K562 (cell line): ENCODE measurements around the gene SNRNP40. TPM values are rescaled to one million over a fixed set of nuclear protein-coding genes. Genes with fewer than 3 reads are reported as not detected.
A peak's percentile ranks its signal among the peaks of the same experiment; 100 is the strongest.

ENCODE experiments used
- AFF4 ChIP-seq: sonication (generic); formaldehyde crosslinking; IDR thresholded peaks from 2 replicates; pipeline ENCODE4 v1.8.0; 2023; ENCODE audit warnings: mild to moderate bottlenecking, missing genetic modification reagents
- ARNT ChIP-seq, 2 experiments: fragments of 450-650 bp; IDR thresholded peaks; 2 replicates each; pipeline ENCODE4 v1.6.1; 2016; ENCODE audit warnings: mild to moderate bottlenecking in 1 of 2
- CAMTA2 ChIP-seq: fragments of 250-450 bp; sonication (Bioruptor Pico); conservative IDR thresholded peaks from 2 replicates; pipeline ENCODE4 v1.5.1; 2022
- CREB5 ChIP-seq: fragments of 250-450 bp; sonication (Bioruptor Pico); IDR thresholded peaks from 2 replicates; pipeline ENCODE4 v1.5.0; 2020; ENCODE audit warnings: mild to moderate bottlenecking
- E2F6 ChIP-seq, 2 experiments: IDR thresholded peaks; 2 replicates each; pipeline ENCODE4 v1.6.1; 2011; ENCODE audit warnings: borderline replicate concordance in 1 of 2, control low read depth in 1 of 2, low read depth in 1 of 2, low read length in 1 of 2, mild to moderate bottlenecking in 1 of 2, mixed read lengths in 1 of 2, moderate library complexity in 1 of 2; ENCODE audit not compliant: insufficient read depth in 1 of 2, insufficient read length in 1 of 2, poor library complexity in 1 of 2, severe bottlenecking in 1 of 2; ENCODE audit errors: extremely low read depth in 1 of 2
- EWSR1 ChIP-seq: fragments of 450-650 bp; IDR thresholded peaks from 2 replicates; pipeline ENCODE4 v1.6.1; 2018; ENCODE audit warnings: borderline replicate concordance, mild to moderate bottlenecking, low read depth, moderate library complexity; ENCODE audit not compliant: partially characterized antibody
- L3MBTL2 ChIP-seq: fragments of 450-650 bp; IDR thresholded peaks from 2 replicates; pipeline ENCODE4 v1.6.1; 2016; ENCODE audit warnings: mild to moderate bottlenecking, moderate library complexity
- PCBP1 ChIP-seq: fragments of 200-400 bp; formaldehyde crosslinking; IDR thresholded peaks from 2 replicates; pipeline ENCODE4 v1.6.1; 2018; ENCODE audit warnings: mild to moderate bottlenecking, low read depth, low read length; ENCODE audit not compliant: poor library complexity, severe bottlenecking
- PHB ChIP-seq: fragments of 250-450 bp; sonication (Bioruptor Pico); IDR thresholded peaks from 2 replicates; pipeline ENCODE4 v1.5.0; 2021
- PHF8 ChIP-seq: fragments of 200-600 bp; sonication (generic); IDR thresholded peaks from 2 replicates; pipeline ENCODE4 v1.6.1; 2012; ENCODE audit warnings: mixed run types, mild to moderate bottlenecking, inconsistent platforms, low read length, moderate library complexity, borderline replicate concordance
- RB1 ChIP-seq: fragments of 450-650 bp; IDR thresholded peaks from 2 replicates; pipeline ENCODE4 v1.6.1; 2017; ENCODE audit warnings: low read depth, mild to moderate bottlenecking
- RBM34 ChIP-seq: fragments of 200-400 bp; formaldehyde crosslinking; IDR thresholded peaks from 2 replicates; pipeline ENCODE4 v1.6.1; 2018; ENCODE audit warnings: low read length, borderline replicate concordance; ENCODE audit not compliant: insufficient read depth
- SRSF9 ChIP-seq: fragments of 200-400 bp; formaldehyde crosslinking; IDR thresholded peaks from 2 replicates; pipeline ENCODE4 v1.6.1; 2017; ENCODE audit warnings: low read depth, low read length, borderline replicate concordance
- TEAD1 ChIP-seq, 2 experiments: fragments of 450-650 bp in 1 of 2; sonication (generic) in 1 of 2; formaldehyde crosslinking; IDR thresholded peaks; 2 replicates each; pipeline versions ENCODE4 v1.4.0 to v1.8.0; 2020 to 2022; ENCODE audit warnings: mild to moderate bottlenecking in 2 of 2, missing genetic modification reagents in 1 of 2
- TEAD2 ChIP-seq: fragments of 450-650 bp; IDR thresholded peaks from 2 replicates; pipeline ENCODE4 v1.6.1; 2016; ENCODE audit warnings: missing genetic modification characterization, control low read depth, missing compliant biosample characterization
- ZBTB33 ChIP-seq: sonication (generic); formaldehyde crosslinking; IDR thresholded peaks from 2 replicates; pipeline ENCODE4 v1.8.1; 2023; ENCODE audit warnings: mild to moderate bottlenecking, missing genetic modification reagents
- ZNF143 ChIP-seq: sonication (generic); formaldehyde crosslinking; IDR thresholded peaks from 2 replicates; pipeline ENCODE4 v1.9.0; 2022; ENCODE audit warnings: mild to moderate bottlenecking, missing genetic modification reagents
- ZNF408 ChIP-seq: fragments of 250-450 bp; sonication (Bioruptor Pico); IDR thresholded peaks from 2 replicates; pipeline ENCODE4 v1.4.0; 2020; ENCODE audit warnings: low read depth, mild to moderate bottlenecking, moderate library complexity
- ZNF780A ChIP-seq: fragments of 250-450 bp; sonication (Bioruptor Pico); IDR thresholded peaks from 2 replicates; pipeline ENCODE4 v1.5.0; 2021; ENCODE audit warnings: mild to moderate bottlenecking
- polyA plus RNA-seq, 8 experiments: library from polyadenylated mRNA; depleted of rRNA in 4 of 8; stranded (reverse) in 5 of 8; unstranded in 3 of 8; fragments of >200 nt; fragmentation: Nextera tagmentation in 2 of 8; fragmentation: Illumina TruSeq in 1 of 8; extraction: Ambion mirVana in 2 of 8; extraction: Trizol in 1 of 8; gene quantifications; 2 replicates each; pipeline versions ENCODE4 v1.2.1 to v1.2.3, GENCODE V29; 2011 to 2014; ENCODE audit warnings: inconsistent platforms in 1 of 8, missing spikeins in 1 of 8
- total RNA-seq, 7 experiments: library from RNA; depleted of rRNA in 6 of 7; stranded (reverse); fragments of >200 nt in 6 of 7; fragmentation: Illumina TruSeq in 2 of 7; extraction: Trizol in 2 of 7; gene quantifications; 2 replicates each; pipeline versions ENCODE4 v1.2.1 to v1.2.3, GENCODE V29; 2011 to 2021; ENCODE audit warnings: low replicate concordance in 1 of 7

SNRNP40 gene
- total and polyA plus RNA-seq, 9 of the 15 experiments (the other 6 are each of a cell fraction or from before 2014, with no cell fraction given): 48.7 to 278 (median 163) TPM

- peak; percentile 76 for TF ChIP-seq L3MBTL2
- no peak for TF ChIP-seq ZBTB33 (CRISPR knock-in tag)
- peak in 1 of 2 experiments; percentile 55; a peak in 1 of 4 replicates for TF ChIP-seq TEAD1 (CRISPR knock-in tag; IDR thresholded peaks at IDR 0.05)
- no peak for TF ChIP-seq ZNF408 (CRISPR knock-in tag)
- TF ChIP-seq EWSR1: no peak
- peak; percentile 84; the same call in 1 of the 2 replicates for TF ChIP-seq PHB (CRISPR knock-in tag)
- peak; percentile 96; the same call in 1 of the 2 replicates for TF ChIP-seq AFF4 (CRISPR knock-in tag)
- TF ChIP-seq ZNF780A (CRISPR knock-in tag): no peak
- TF ChIP-seq PHF8: peak; percentile 100
- TF ChIP-seq ZNF143 (CRISPR knock-in tag): peak; percentile 56
- TF ChIP-seq TEAD2 (tag): no peak
- TF ChIP-seq ARNT (IDR thresholded peaks at IDR 0.05): no peak
- TF ChIP-seq RBM34: no peak
- TF ChIP-seq E2F6 (IDR thresholded peaks at IDR 0.05; ENCODE audit: borderline replicate concordance in 1 of 2, extremely low read depth in 1 of 2, insufficient read depth in 1 of 2, insufficient read length in 1 of 2, low read depth in 1 of 2, low read length in 1 of 2, poor library complexity in 1 of 2, severe bottlenecking in 1 of 2): peak; percentile 52 to 60
- TF ChIP-seq CAMTA2: peak; percentile 76; the same call in 1 of the 2 replicates
- TF ChIP-seq CREB5 (CRISPR knock-in tag): no peak
- peak; percentile 13 for TF ChIP-seq PCBP1
- TF ChIP-seq SRSF9: no peak
- TF ChIP-seq RB1: peak; percentile 74
Measured at GRCh38 chr1:31296486-31297276, at the start of gene SNRNP40, which contains the start of gene ZCCHC17 (continued).
